H1 (cell line): Measurements from ENCODE around the gene PDGFA. TPM values are rescaled to one million over a fixed set of nuclear protein-coding genes. Genes with fewer than 3 reads are reported as not detected.

ENCODE experiments used
- CTCF ChIA-PET: fragments of 300-600 bp; sonication (Branson Sonifier 250); formaldehyde crosslinking; loops from one replicate; lab custom pipeline; 2021; ENCODE audit not compliant: partially characterized antibody; lab: Charles Lee
- POLR2A ChIA-PET: fragments of 300-600 bp; sonication (Branson Sonifier 250); formaldehyde crosslinking; loops from one replicate; lab custom pipeline; 2021; ENCODE audit warnings: inconsistent platforms; ENCODE audit not compliant: partially characterized antibody; lab: Charles Lee
- DNase-seq, 2 experiments: peaks; one replicate each; pipeline versions ENCODE4 v3.0.0 to v3.0.0-alpha.2; 2010 to 2022; ENCODE audit warnings: low spot score in 2 of 2, low read depth in 1 of 2, mixed read lengths in 1 of 2
- FAIRE-seq: peaks from 2 replicates; lab custom pipeline; 2011; peaks lifted over from hg19 to GRCh38; lab: Jason Lieb, UNC
- H2AFZ ChIP-seq: 2 replicates; pipeline ENCODE4 v1.8.1; 2012; ENCODE audit warnings: low read length, inconsistent platforms
- H2AK5ac ChIP-seq: 2 replicates; pipeline ENCODE4 v1.6.1; 2013; ENCODE audit warnings: low read depth, low read length
- H2BK120ac ChIP-seq: replicated peaks from 2 replicates; pipeline ENCODE3; 2013; ENCODE audit warnings: low read depth, low read length, inconsistent platforms
- H2BK12ac ChIP-seq: 2 replicates; pipeline ENCODE4 v1.6.1; 2013; ENCODE audit warnings: low read depth, low read length
- H2BK15ac ChIP-seq: 2 replicates; pipeline ENCODE4 v1.6.1; 2013; ENCODE audit warnings: low read length
- H2BK20ac ChIP-seq: 2 replicates; pipeline ENCODE4 v1.6.1; 2013; ENCODE audit warnings: low read length
- H2BK5ac ChIP-seq: 2 replicates; pipeline ENCODE4 v1.6.1; 2013; ENCODE audit warnings: low read depth, low read length
- H3K14ac ChIP-seq: 2 replicates; pipeline ENCODE4 v1.6.1; 2013; ENCODE audit warnings: inconsistent platforms; ENCODE audit not compliant: insufficient read length
- H3K18ac ChIP-seq: 2 replicates; pipeline ENCODE4 v1.6.1; 2013; ENCODE audit warnings: low read length; ENCODE audit errors: extremely low read depth
- H3K23ac ChIP-seq: 2 replicates; pipeline ENCODE4 v1.6.1; 2013; ENCODE audit warnings: inconsistent platforms; ENCODE audit not compliant: insufficient read length
- H3K23me2 ChIP-seq: 2 replicates; pipeline ENCODE4 v1.6.1; 2013; ENCODE audit warnings: low read depth, low read length
- H3K27ac ChIP-seq: 2 replicates; pipeline ENCODE4 v1.6.1; 2011; ENCODE audit warnings: low read depth, low read length, inconsistent platforms
- H3K27me3 ChIP-seq, 4 experiments: replicated peaks in 1 of 4; 1 replicate in 1 of 4; 2 replicates in 3 of 4; pipeline versions ENCODE4 v1.6.1 to v1.8.1; 2011 to 2013; ENCODE audit warnings: low read length in 3 of 4, mild to moderate bottlenecking in 3 of 4, inconsistent platforms in 2 of 4, mixed read lengths in 2 of 4, moderate library complexity in 1 of 4; ENCODE audit not compliant: control insufficient read depth in 3 of 4, insufficient read depth in 3 of 4; ENCODE audit errors: extremely low read depth in 1 of 4
- H3K36me3 ChIP-seq, 4 experiments: 2 replicates each; pipeline versions ENCODE4 v1.6.1 to v1.8.1; 2011 to 2013; ENCODE audit warnings: mild to moderate bottlenecking in 4 of 4, low read length in 3 of 4, moderate library complexity in 2 of 4, control low read depth in 1 of 4, inconsistent platforms in 1 of 4; ENCODE audit not compliant: insufficient read depth in 4 of 4, control insufficient read depth in 2 of 4
- H3K4ac ChIP-seq: replicated peaks from 2 replicates; pipeline ENCODE3; 2013; ENCODE audit warnings: low read length, low read depth, mixed read lengths, inconsistent platforms; ENCODE audit not compliant: insufficient read length
- H3K4me1 ChIP-seq, 4 experiments: replicated peaks in 1 of 4; 1 replicate in 1 of 4; 2 replicates in 3 of 4; pipeline versions ENCODE4 v1.6.1 to v1.8.1; 2011 to 2013; ENCODE audit warnings: low read length in 3 of 4, inconsistent platforms in 2 of 4, mixed read lengths in 1 of 4; ENCODE audit not compliant: insufficient read depth in 4 of 4, control insufficient read depth in 3 of 4
- H3K4me2 ChIP-seq, 2 experiments: 2 replicates each; pipeline versions ENCODE4 v1.6.1 to v1.8.1; 2011 to 2013; ENCODE audit warnings: low read depth in 2 of 2, low read length in 2 of 2, control low read depth in 1 of 2, inconsistent platforms in 1 of 2, mild to moderate bottlenecking in 1 of 2; ENCODE audit not compliant: insufficient read depth in 1 of 2
- H3K4me3 ChIP-seq, 4 experiments: fragments of 200-600, 300-600 bp in 1 of 4; sonication (generic), shearing (Covaris generic), sonication (Bioruptor Twin) in 1 of 4; 2 replicates each; pipeline versions ENCODE4 v1.5.1 to v1.8.1; 2011 to 2016; ENCODE audit warnings: low read length in 4 of 4, low read depth in 3 of 4, control low read depth in 2 of 4, inconsistent platforms in 2 of 4, mild to moderate bottlenecking in 2 of 4, mixed read lengths in 1 of 4, moderate library complexity in 1 of 4; ENCODE audit not compliant: insufficient read depth in 2 of 4; ENCODE audit errors: extremely low read depth in 1 of 4
- H3K56ac ChIP-seq: replicated peaks from 2 replicates; pipeline ENCODE3; 2013; ENCODE audit warnings: low read depth, mild to moderate bottlenecking, mixed read lengths, low read length, inconsistent platforms; ENCODE audit not compliant: insufficient read length
- H3K79me1 ChIP-seq: 2 replicates; pipeline ENCODE4 v1.6.1; 2013; ENCODE audit warnings: low read depth, low read length, control low read depth
- H3K79me2 ChIP-seq, 2 experiments: 2 replicates each; pipeline versions ENCODE4 v1.6.1 to v1.8.1; 2012 to 2013; ENCODE audit warnings: low read length in 2 of 2, mild to moderate bottlenecking in 2 of 2, inconsistent platforms in 1 of 2; ENCODE audit not compliant: insufficient read depth in 2 of 2, control insufficient read depth in 1 of 2
- H3K9ac ChIP-seq, 4 experiments: replicated peaks in 1 of 4; 1 replicate in 1 of 4; 2 replicates in 3 of 4; pipeline versions ENCODE4 v1.6.1 to v1.8.1; 2011 to 2013; ENCODE audit warnings: low read depth in 3 of 4, low read length in 3 of 4, control low read depth in 2 of 4, mild to moderate bottlenecking in 2 of 4, moderate library complexity in 2 of 4, inconsistent platforms in 1 of 4; ENCODE audit errors: extremely low read depth in 1 of 4
- H3K9me3 ChIP-seq, 2 experiments: 2 replicates each; pipeline versions ENCODE4 v1.6.1 to v1.8.1; 2012 to 2013; ENCODE audit warnings: mild to moderate bottlenecking in 2 of 2, moderate library complexity in 2 of 2, control low read depth in 1 of 2, inconsistent platforms in 1 of 2, low read depth in 1 of 2, low read length in 1 of 2, mixed read lengths in 1 of 2; ENCODE audit not compliant: insufficient read depth in 2 of 2
- H4K20me1 ChIP-seq, 2 experiments: replicated peaks in 1 of 2; 2 replicates each; pipeline versions ENCODE3 to v1.8.1; 2011 to 2013; ENCODE audit warnings: inconsistent platforms in 2 of 2, low read length in 2 of 2, mild to moderate bottlenecking in 1 of 2; ENCODE audit not compliant: insufficient read depth in 2 of 2, control insufficient read depth in 1 of 2
- H4K5ac ChIP-seq: 2 replicates; pipeline ENCODE4 v1.6.1; 2013; ENCODE audit warnings: low read length, low read depth, mixed read lengths, inconsistent platforms; ENCODE audit not compliant: insufficient read length
- H4K8ac ChIP-seq: 2 replicates; pipeline ENCODE4 v1.8.0; 2013; ENCODE audit warnings: mild to moderate bottlenecking, moderate library complexity, low read length, inconsistent platforms; ENCODE audit not compliant: insufficient read depth; ENCODE audit errors: extremely low read depth
- H4K91ac ChIP-seq: replicated peaks from 2 replicates; pipeline ENCODE3; 2013; ENCODE audit warnings: low read length, mixed read lengths, inconsistent platforms; ENCODE audit not compliant: insufficient read length
- RXRA ChIP-seq: IDR thresholded peaks from 2 replicates; pipeline ENCODE4 v1.6.1; 2011; ENCODE audit warnings: low read depth, mild to moderate bottlenecking, low read length, moderate library complexity; ENCODE audit not compliant: insufficient read depth
- WGBS, 2 experiments: shearing (Covaris generic) in 1 of 2; methylation state at CpG; one replicate each; pipeline versions ENCODE4 v1.1.6 to v1.1.7; 2013 to 2015; ENCODE audit warnings: low lambda C conversion rate in 2 of 2, mixed read lengths in 2 of 2, inconsistent platforms in 1 of 2, low coverage in 1 of 2, missing lambda C conversion rate in 1 of 2; ENCODE audit not compliant: insufficient replicate concordance in 2 of 2, insufficient coverage in 1 of 2, insufficient read length in 1 of 2; ENCODE audit errors: extremely low coverage in 1 of 2, missing lambda C conversion rate in 1 of 2; 5-methylcytosine and 5-hydroxymethylcytosine counted together
- polyA plus RNA-seq, 7 experiments: library from polyadenylated mRNA; depleted of rRNA in 3 of 7; stranded (reverse) in 5 of 7; unstranded in 2 of 7; fragments of >200 nt in 5 of 7; fragments of 200-250 nt in 2 of 7; gene quantifications; 1 replicate in 5 of 7; 2 replicates in 1 of 7; 4 replicates in 1 of 7; pipeline versions ENCODE4 v1.2.1 to v1.2.3, GENCODE V29; 2011 to 2013; ENCODE audit warnings: missing spikeins in 2 of 7, mixed read lengths in 2 of 7
- total RNA-seq: library from RNA; stranded (reverse); fragmentation: NEBNext Ultra II Directional; extraction: Animal tissue kit (Norgen Biotek cat#: 25700); gene quantifications from 2 replicates; pipeline ENCODE4 v1.2.1, GENCODE V29; 2021

The PDGFA gene
- total and polyA plus RNA-seq, 2 of the 8 experiments (the other 6 are each of a cell fraction or from before 2014, with no cell fraction given) = 21.1 to 43.0 TPM

- WGBS, 2 experiments = 88% methylated on average over 20 of the region's 22 CpGs; no CpG with 5 or more reads in 1 of the 2 experiments
- Histone ChIP-seq H3K27me3 (peaks cover 16 to 32% (median 24%) of the 10 kb centered on the region in 4 experiments), H2BK15ac (no peak overlapping the region), H3K4me1 (peaks cover 0 to 7% (median 2%) of the 10 kb centered on the region in 4 experiments; a peak in 4 of 7 replicates), H3K14ac (no peak overlapping the region), H2BK12ac (peak overlapping the region; percentile 27; the same call in 1 of the 2 replicates), H2BK20ac (no peak overlapping the region), H2BK120ac (no peak overlapping the region), H4K91ac (no peak overlapping the region), H4K20me1 (peaks cover 0 to 6% of the 10 kb centered on the region in 2 experiments), H2BK5ac (no peak overlapping the region; the same call in 1 of the 2 replicates), H2AFZ (no peak overlapping the region), H3K79me2 (no peaks in the 10 kb centered on the region), H4K5ac (no peak overlapping the region), H4K8ac (no peak overlapping the region; the same call in 1 of the 2 replicates), H3K4me2 (no peak overlapping the region), H3K9me3 (no peaks in the 10 kb centered on the region; a peak in 1 of 4 replicates), H3K4ac (peak overlapping the region; percentile 85), H3K56ac (no peak overlapping the region), H3K4me3 (no peak overlapping the region), H3K23ac (no peak overlapping the region), H3K18ac (no peak overlapping the region), H3K36me3 (no peaks in the 10 kb centered on the region; a peak in 1 of 8 replicates), H3K23me2 (peaks cover 20% of the 10 kb centered on the region), H3K27ac (no peak overlapping the region), H3K79me1 (no peaks in the 10 kb centered on the region), H2AK5ac (no peak overlapping the region), H3K9ac (no peak overlapping the region)
- ChIA-PET POLR2A (interaction anchor here (2.1 kb wide), 1 partner anchor 11 kb away, joined by 9 read pairs; no protein-coding TSS in a partner anchor), CTCF (no interaction called here)
- no peak for TF ChIP-seq RXRA
- DNase-seq = no peak
- no peak for FAIRE-seq
Observed at GRCh38 chr7:526460-527034, 6.9 kb upstream of the PDGFA start.
